K562 (cell line): Measurements from ENCODE around the gene MCM3. TPM values are rescaled to one million over a fixed set of nuclear protein-coding genes. Genes with fewer than 3 reads are reported as not detected.
A peak's percentile ranks its signal among the peaks of the same experiment; 100 is the strongest.

Experiments used
- DNMT1 ChIP-seq: fragments of 450-650 bp; IDR thresholded peaks from 2 replicates; pipeline ENCODE4 v1.6.1; 2016; ENCODE audit warnings: antibody characterized with exemption, mild to moderate bottlenecking
- MCM3 ChIP-seq: fragments of 450-650 bp; IDR thresholded peaks from 2 replicates; pipeline ENCODE4 v1.6.1; 2016
- MLX ChIP-seq, 2 experiments: fragments of 450-650 bp in 1 of 2; sonication (generic) in 1 of 2; formaldehyde crosslinking; conservative IDR thresholded peaks; 2 replicates each; pipeline versions ENCODE4 v1.4.0 to v1.8.1; 2020 to 2022; ENCODE audit warnings: mild to moderate bottlenecking in 1 of 2, missing genetic modification reagents in 1 of 2
- NFIX ChIP-seq: fragments of 250-450 bp; sonication (Bioruptor Pico); IDR thresholded peaks from 2 replicates; pipeline ENCODE4 v1.4.0; 2020; ENCODE audit warnings: low read depth, mild to moderate bottlenecking, moderate library complexity
- RB1 ChIP-seq: fragments of 450-650 bp; IDR thresholded peaks from 2 replicates; pipeline ENCODE4 v1.6.1; 2017; ENCODE audit warnings: low read depth, mild to moderate bottlenecking
- RBM39 ChIP-seq: fragments of 200-400 bp; formaldehyde crosslinking; optimal IDR thresholded peaks from 2 replicates; pipeline ENCODE3; 2018; ENCODE audit warnings: low read depth, low read length
- RFX7 ChIP-seq: fragments of 250-450 bp; sonication (Bioruptor Pico); IDR thresholded peaks from 2 replicates; pipeline ENCODE4 v1.5.1; 2021; ENCODE audit warnings: mild to moderate bottlenecking
- TEAD4 ChIP-seq, 2 experiments: sonication (generic) in 1 of 2; formaldehyde crosslinking in 1 of 2; IDR thresholded peaks; 2 replicates each; pipeline versions ENCODE4 v1.6.1 to v1.8.0; 2012 to 2022; ENCODE audit warnings: borderline replicate concordance in 1 of 2, inconsistent platforms in 1 of 2, low read length in 1 of 2, mild to moderate bottlenecking in 1 of 2, missing genetic modification reagents in 1 of 2
- YY1 ChIP-seq, 3 experiments: IDR thresholded peaks; 2 replicates each; pipeline ENCODE4 v1.6.1; 2011; ENCODE audit warnings: low read length in 2 of 3, mild to moderate bottlenecking in 2 of 3, moderate library complexity in 2 of 3, borderline replicate concordance in 1 of 3, control low read depth in 1 of 3, low read depth in 1 of 3; ENCODE audit not compliant: insufficient read depth in 3 of 3, insufficient replicate concordance in 2 of 3, control insufficient read depth in 1 of 3, insufficient read length in 1 of 3; ENCODE audit errors: extremely low read depth in 1 of 3
- ZNF408 ChIP-seq: fragments of 250-450 bp; sonication (Bioruptor Pico); IDR thresholded peaks from 2 replicates; pipeline ENCODE4 v1.4.0; 2020; ENCODE audit warnings: low read depth, mild to moderate bottlenecking, moderate library complexity
- ZNF551 ChIP-seq: fragments of 250-450 bp; sonication (Bioruptor Pico); IDR thresholded peaks from 2 replicates; pipeline ENCODE4 v1.5.0; 2021; ENCODE audit warnings: mild to moderate bottlenecking, moderate library complexity
- polyA plus RNA-seq, 8 experiments: library from polyadenylated mRNA; depleted of rRNA in 4 of 8; stranded (reverse) in 5 of 8; unstranded in 3 of 8; fragments of >200 nt; fragmentation: Nextera tagmentation in 2 of 8; fragmentation: Illumina TruSeq in 1 of 8; extraction: Ambion mirVana in 2 of 8; extraction: Trizol in 1 of 8; gene quantifications; 2 replicates each; pipeline versions ENCODE4 v1.2.1 to v1.2.3, GENCODE V29; 2011 to 2014; ENCODE audit warnings: inconsistent platforms in 1 of 8, missing spikeins in 1 of 8
- total RNA-seq, 7 experiments: library from RNA; depleted of rRNA in 6 of 7; stranded (reverse); fragments of >200 nt in 6 of 7; fragmentation: Illumina TruSeq in 2 of 7; extraction: Trizol in 2 of 7; gene quantifications; 2 replicates each; pipeline versions ENCODE4 v1.2.1 to v1.2.3, GENCODE V29; 2011 to 2021; ENCODE audit warnings: low replicate concordance in 1 of 7
- TF ChIP-seq, protein P1 (sequence below): fragments of 250-450 bp; sonication (Bioruptor Pico); IDR thresholded peaks from 2 replicates; pipeline ENCODE4 v1.5.0; 2021
- TF ChIP-seq, protein P2 (sequence below): fragments of 250-450 bp; sonication (Bioruptor Pico); IDR thresholded peaks from 2 replicates; pipeline ENCODE4 v1.4.0; 2020
- TF ChIP-seq, protein P3 (sequence below), 2 experiments: fragments of 450-650 bp; formaldehyde crosslinking in 1 of 2; IDR thresholded peaks; 2 replicates each; pipeline versions ENCODE4 v1.4.0 to v1.6.1; 2014 to 2020; ENCODE audit warnings: mild to moderate bottlenecking in 2 of 2, borderline replicate concordance in 1 of 2, low read depth in 1 of 2

Gene MCM3
- total and polyA plus RNA-seq, 9 of the 15 experiments (the other 6 are each of a cell fraction or from before 2014, with no cell fraction given), result 76.1 to 270 (median 250) TPM

- TF ChIP-seq DNMT1, result no peak
- TF ChIP-seq, protein P1, sequence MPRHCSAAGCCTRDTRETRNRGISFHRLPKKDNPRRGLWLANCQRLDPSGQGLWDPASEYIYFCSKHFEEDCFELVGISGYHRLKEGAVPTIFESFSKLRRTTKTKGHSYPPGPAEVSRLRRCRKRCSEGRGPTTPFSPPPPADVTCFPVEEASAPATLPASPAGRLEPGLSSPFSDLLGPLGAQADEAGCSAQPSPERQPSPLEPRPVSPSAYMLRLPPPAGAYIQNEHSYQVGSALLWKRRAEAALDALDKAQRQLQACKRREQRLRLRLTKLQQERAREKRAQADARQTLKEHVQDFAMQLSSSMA (CRISPR knock-in tag), result no peak
- peak; percentile 95 for TF ChIP-seq RB1
- TF ChIP-seq, protein P2, sequence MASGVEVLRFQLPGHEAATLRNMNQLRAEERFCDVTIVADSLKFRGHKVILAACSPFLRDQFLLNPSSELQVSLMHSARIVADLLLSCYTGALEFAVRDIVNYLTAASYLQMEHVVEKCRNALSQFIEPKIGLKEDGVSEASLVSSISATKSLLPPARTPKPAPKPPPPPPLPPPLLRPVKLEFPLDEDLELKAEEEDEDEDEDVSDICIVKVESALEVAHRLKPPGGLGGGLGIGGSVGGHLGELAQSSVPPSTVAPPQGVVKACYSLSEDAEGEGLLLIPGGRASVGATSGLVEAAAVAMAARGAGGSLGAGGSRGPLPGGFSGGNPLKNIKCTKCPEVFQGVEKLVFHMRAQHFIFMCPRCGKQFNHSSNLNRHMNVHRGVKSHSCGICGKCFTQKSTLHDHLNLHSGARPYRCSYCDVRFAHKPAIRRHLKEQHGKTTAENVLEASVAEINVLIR (CRISPR knock-in tag), result peak; percentile 46
- TF ChIP-seq NFIX (CRISPR knock-in tag), result no peak
- TF ChIP-seq, protein P3, sequence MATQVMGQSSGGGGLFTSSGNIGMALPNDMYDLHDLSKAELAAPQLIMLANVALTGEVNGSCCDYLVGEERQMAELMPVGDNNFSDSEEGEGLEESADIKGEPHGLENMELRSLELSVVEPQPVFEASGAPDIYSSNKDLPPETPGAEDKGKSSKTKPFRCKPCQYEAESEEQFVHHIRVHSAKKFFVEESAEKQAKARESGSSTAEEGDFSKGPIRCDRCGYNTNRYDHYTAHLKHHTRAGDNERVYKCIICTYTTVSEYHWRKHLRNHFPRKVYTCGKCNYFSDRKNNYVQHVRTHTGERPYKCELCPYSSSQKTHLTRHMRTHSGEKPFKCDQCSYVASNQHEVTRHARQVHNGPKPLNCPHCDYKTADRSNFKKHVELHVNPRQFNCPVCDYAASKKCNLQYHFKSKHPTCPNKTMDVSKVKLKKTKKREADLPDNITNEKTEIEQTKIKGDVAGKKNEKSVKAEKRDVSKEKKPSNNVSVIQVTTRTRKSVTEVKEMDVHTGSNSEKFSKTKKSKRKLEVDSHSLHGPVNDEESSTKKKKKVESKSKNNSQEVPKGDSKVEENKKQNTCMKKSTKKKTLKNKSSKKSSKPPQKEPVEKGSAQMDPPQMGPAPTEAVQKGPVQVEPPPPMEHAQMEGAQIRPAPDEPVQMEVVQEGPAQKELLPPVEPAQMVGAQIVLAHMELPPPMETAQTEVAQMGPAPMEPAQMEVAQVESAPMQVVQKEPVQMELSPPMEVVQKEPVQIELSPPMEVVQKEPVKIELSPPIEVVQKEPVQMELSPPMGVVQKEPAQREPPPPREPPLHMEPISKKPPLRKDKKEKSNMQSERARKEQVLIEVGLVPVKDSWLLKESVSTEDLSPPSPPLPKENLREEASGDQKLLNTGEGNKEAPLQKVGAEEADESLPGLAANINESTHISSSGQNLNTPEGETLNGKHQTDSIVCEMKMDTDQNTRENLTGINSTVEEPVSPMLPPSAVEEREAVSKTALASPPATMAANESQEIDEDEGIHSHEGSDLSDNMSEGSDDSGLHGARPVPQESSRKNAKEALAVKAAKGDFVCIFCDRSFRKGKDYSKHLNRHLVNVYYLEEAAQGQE (IDR thresholded peaks at IDR 0.05; ENCODE audit: borderline replicate concordance), result no peak; the same call in 1 of the 2 replicates
- TF ChIP-seq, protein P3 (CRISPR knock-in tag; IDR thresholded peaks at IDR 0.05; ENCODE audit: low read depth), result no peak
- TF ChIP-seq MLX (CRISPR knock-in tag; conservative IDR thresholded peaks at IDR 0.05), result 0 out of 4 replicates have a peak, but pooled peaks of 1 of the 2 experiments have one; percentile 68
- no peak for TF ChIP-seq RBM39
- TF ChIP-seq YY1 (IDR thresholded peaks at IDR 0.05; ENCODE audit: borderline replicate concordance in 1 of 3, control insufficient read depth in 1 of 3, extremely low read depth in 1 of 3, insufficient read depth in 3 of 3, insufficient read length in 1 of 3, insufficient replicate concordance in 2 of 3, low read depth in 1 of 3, low read length in 2 of 3), result peak in 2 of 3 experiments; percentile 39 to 46
- TF ChIP-seq TEAD4 (IDR thresholded peaks at IDR 0.05; ENCODE audit: low read length), result no peak; the same call in 1 of the 2 replicates
- no peak for TF ChIP-seq TEAD4 (CRISPR knock-in tag; IDR thresholded peaks at IDR 0.05; ENCODE audit: borderline replicate concordance)
- TF ChIP-seq RFX7 (CRISPR knock-in tag), result no peak
- no peak for TF ChIP-seq MCM3
- TF ChIP-seq ZNF551 (CRISPR knock-in tag), result no peak
- no peak for TF ChIP-seq ZNF408 (CRISPR knock-in tag)
Observed at GRCh38 chr6:52284460-52285176, at the start of gene MCM3 (continued).
